GM19023 (cell line): ENCODE data around the gene EMX1.

Source experiments
- ATAC-seq: cut with Tn5 transposase; IDR thresholded peaks from one replicate; pipeline ENCODE4 v1.9.1; 2021; ENCODE audit warnings: mild to moderate bottlenecking, moderate library complexity; ENCODE audit not compliant: unreplicated experiment

Gene EMX1

GRCh38 chr2:72917138-72917876 is at the start of gene EMX1:
EMX1 (plus strand) TSS chr2:72917519; CDS start chr2:72917853, 334 bp downstream.
- peak; percentile 49 for ATAC-seq

- ATAC-seq: no peak
Observed at GRCh38 chr2:72871060-72871459, 46.3 kb upstream of the EMX1 start.

GRCh38 chr2:72871880-72872279 is 45.4 kb upstream of the EMX1 start:
- no peak for ATAC-seq

GRCh38 chr2:72883356-72883962 is 33.9 kb upstream of the EMX1 start:
- no peak for ATAC-seq

- no peak for ATAC-seq
Observed at GRCh38 chr2:72886505-72887031, 30.8 kb upstream of the EMX1 start.

GRCh38 chr2:72887032-72887739 is 30.1 kb upstream of the EMX1 start, which contains the start of gene SPR:
SPR (plus strand) TSS chr2:72887408; CDS start chr2:72887433, 25 bp downstream.
- peak; percentile 84 for ATAC-seq

- ATAC-seq: peak; percentile 46
Observed at GRCh38 chr2:72887740-72888437, 29.4 kb upstream of the EMX1 start.

GRCh38 chr2:72888438-72889202 is 28.7 kb upstream of the EMX1 start:
- no peak for ATAC-seq

- no peak for ATAC-seq
Observed at GRCh38 chr2:72889991-72890390, 27.3 kb upstream of the EMX1 start.

- no peak for ATAC-seq
Observed at GRCh38 chr2:72891091-72891818, 26.1 kb upstream of the EMX1 start.

GRCh38 chr2:72892506-72893173 is 24.7 kb upstream of the EMX1 start:
- ATAC-seq: peak; percentile 54

GRCh38 chr2:72893594-72894319 is 23.6 kb upstream of the EMX1 start:
- peak; percentile 63 for ATAC-seq

GRCh38 chr2:72894514-72894913 is 22.8 kb upstream of the EMX1 start:
- peak; percentile 7 for ATAC-seq

- ATAC-seq: no peak
Observed at GRCh38 chr2:72895154-72895553, 22.2 kb upstream of the EMX1 start.

- ATAC-seq: no peak
Observed at GRCh38 chr2:72895759-72896281, 21.5 kb upstream of the EMX1 start.

GRCh38 chr2:72896446-72896845 is 20.9 kb upstream of the EMX1 start:
- no peak for ATAC-seq

- ATAC-seq: no peak
Observed at GRCh38 chr2:72897785-72898584, 19.3 kb upstream of the EMX1 start.
